Tibial artery (tissue), 4 donors: Measurements from ENCODE around the gene SNN.

Source experiments
- DNase-seq, 2 donors: peaks; one replicate each; pipeline ENCODE4 v3.0.0-alpha.2; 2019
- H3K27ac ChIP-seq, 2 donors: fragments of 200-600 bp; sonication (generic) in 1 of 2; 1 replicate in 1 of 2; 2 replicates in 1 of 2; pipeline ENCODE4 v1.5.1; 2018 to 2019; ENCODE audit warnings: mild to moderate bottlenecking in 1 of 2
- H3K27me3 ChIP-seq, 2 donors: fragments of 200-600 bp; sonication (generic) in 1 of 2; one replicate each; pipeline versions ENCODE4 v1.5.1 to v1.6.0; 2016 to 2019
- H3K36me3 ChIP-seq, 3 donors: fragments of 200-600 bp; sonication (generic) in 2 of 3; one replicate each; pipeline ENCODE4 v1.5.1; 2016 to 2019; ENCODE audit warnings: mild to moderate bottlenecking in 2 of 3
- H3K4me1 ChIP-seq, 4 donors: fragments of 200-600 bp; sonication (generic) in 2 of 4; 1 replicate in 3 of 4; 2 replicates in 1 of 4; pipeline ENCODE4 v1.5.1; 2016 to 2019
- H3K4me3 ChIP-seq, 2 donors: fragments of 200-600 bp; sonication (generic) in 1 of 2; 1 replicate in 1 of 2; 2 replicates in 1 of 2; pipeline ENCODE4 v1.5.1; 2018 to 2019; ENCODE audit warnings: mild to moderate bottlenecking in 2 of 2
- H3K9me3 ChIP-seq, 3 donors: fragments of 200-600 bp; sonication (generic) in 1 of 3; one replicate each; pipeline ENCODE4 v1.5.1; 2016 to 2019
- intact Hi-C: fragments of 100-400 bp; cut with DNase I; formaldehyde crosslinking; loops from one replicate; pipeline ENCODE4 v1.15.0; 2023; ENCODE audit warnings: low total_unique reads
- TF ChIP-seq, protein P1 (sequence below), 2 experiments: fragments of 200-600 bp in 1 of 2; fragments of 450-650 bp in 1 of 2; IDR thresholded peaks; one replicate each; pipeline ENCODE4 v1.5.1; 2017 to 2019; ENCODE audit warnings: antibody characterized with exemption in 2 of 2, mild to moderate bottlenecking in 1 of 2, moderate library complexity in 1 of 2

Gene SNN

DNA sequence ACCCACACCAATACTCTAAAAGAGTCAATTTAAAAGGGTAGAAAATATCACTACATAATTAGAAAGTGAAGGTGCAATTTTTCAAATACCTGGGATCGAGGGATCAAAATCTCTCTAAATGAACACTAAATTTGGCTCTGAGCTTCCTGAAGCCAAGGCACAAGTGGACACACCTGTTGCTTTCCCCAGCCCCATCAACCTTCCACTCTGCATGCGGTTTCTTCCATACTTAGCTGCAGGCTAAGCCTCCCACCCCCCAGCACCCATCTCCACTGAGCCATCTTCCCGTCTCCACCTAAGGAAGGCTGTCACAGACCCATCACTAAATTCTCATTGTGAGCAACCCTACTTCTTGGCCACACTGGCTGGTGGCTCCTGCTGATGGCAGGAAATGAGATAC, 43.9 kb downstream of the SNN start:
- Histone ChIP-seq H3K4me3 (no peak overlapping the region), H3K36me3 (peaks cover 5 to 63% (median 34%) of the 10 kb centered on the region in 3 donors), H3K27ac (no peak overlapping the region), H3K4me1 (peaks cover 0 to 5% (median 0%) of the 10 kb centered on the region in 4 donors), H3K27me3 (no peaks in the 10 kb centered on the region), H3K9me3 (no peaks in the 10 kb centered on the region)
- no peak for DNase-seq
- TF ChIP-seq, protein P1, sequence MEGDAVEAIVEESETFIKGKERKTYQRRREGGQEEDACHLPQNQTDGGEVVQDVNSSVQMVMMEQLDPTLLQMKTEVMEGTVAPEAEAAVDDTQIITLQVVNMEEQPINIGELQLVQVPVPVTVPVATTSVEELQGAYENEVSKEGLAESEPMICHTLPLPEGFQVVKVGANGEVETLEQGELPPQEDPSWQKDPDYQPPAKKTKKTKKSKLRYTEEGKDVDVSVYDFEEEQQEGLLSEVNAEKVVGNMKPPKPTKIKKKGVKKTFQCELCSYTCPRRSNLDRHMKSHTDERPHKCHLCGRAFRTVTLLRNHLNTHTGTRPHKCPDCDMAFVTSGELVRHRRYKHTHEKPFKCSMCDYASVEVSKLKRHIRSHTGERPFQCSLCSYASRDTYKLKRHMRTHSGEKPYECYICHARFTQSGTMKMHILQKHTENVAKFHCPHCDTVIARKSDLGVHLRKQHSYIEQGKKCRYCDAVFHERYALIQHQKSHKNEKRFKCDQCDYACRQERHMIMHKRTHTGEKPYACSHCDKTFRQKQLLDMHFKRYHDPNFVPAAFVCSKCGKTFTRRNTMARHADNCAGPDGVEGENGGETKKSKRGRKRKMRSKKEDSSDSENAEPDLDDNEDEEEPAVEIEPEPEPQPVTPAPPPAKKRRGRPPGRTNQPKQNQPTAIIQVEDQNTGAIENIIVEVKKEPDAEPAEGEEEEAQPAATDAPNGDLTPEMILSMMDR (IDR thresholded peaks at IDR 0.05) = no peak
- intact Hi-C loops = loop anchor here (5.0 to 10.0 kb wide), 3 partner anchors 67 to 315 kb away; no protein-coding TSS in a partner anchor

DNA sequence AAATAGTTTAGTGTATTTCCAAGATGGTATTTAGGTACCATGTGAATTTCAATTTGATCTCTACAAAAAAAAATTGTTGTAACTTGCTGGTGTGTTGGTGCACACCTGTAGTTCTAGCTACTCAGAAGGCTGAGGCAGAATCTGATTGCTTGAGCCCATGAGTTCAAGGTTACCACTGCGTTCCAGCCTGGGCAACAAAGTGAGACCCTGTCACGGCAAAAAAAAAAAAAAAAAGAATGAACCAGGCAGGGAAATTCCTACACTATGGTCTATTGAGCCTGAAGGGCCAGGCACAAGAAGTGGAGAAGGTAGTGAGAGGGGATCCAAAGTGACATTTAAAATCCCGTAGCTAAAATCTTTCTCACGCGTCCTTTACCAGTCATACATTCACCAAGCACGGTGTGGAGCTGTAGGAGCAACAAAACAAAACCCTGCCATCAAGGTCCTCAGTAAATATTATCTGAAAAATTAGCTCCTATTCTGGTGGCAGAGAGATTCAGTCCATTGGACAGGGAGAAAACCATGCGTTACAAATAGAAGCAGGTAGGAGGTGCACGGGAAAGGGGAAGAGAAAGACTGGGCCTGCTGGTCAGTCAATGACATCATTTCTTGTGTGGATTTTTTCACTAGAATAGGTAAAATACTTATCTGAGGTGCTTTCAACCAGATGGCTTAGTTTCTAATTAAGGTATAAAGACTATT, 47.1 kb downstream of the SNN start:
- H3K36me3 ChIP-seq = peaks cover 12 to 74% (median 32%) of the 10 kb centered on the region in 3 donors
- TF ChIP-seq, protein P1 (IDR thresholded peaks at IDR 0.05) = no peak
- H3K27me3 ChIP-seq = no peaks in the 10 kb centered on the region
- no peak for DNase-seq
- intact Hi-C loops = loop anchor here (10.0 kb wide), 2 partner anchors 71 to 181 kb away; no protein-coding TSS in a partner anchor
- H3K27ac ChIP-seq = no peak overlapping the region
- H3K4me3 ChIP-seq = no peak overlapping the region
- no peaks in the 10 kb centered on the region for H3K9me3 ChIP-seq
- H3K4me1 ChIP-seq = peaks cover 0 to 9% (median 2%) of the 10 kb centered on the region in 4 donors

DNA sequence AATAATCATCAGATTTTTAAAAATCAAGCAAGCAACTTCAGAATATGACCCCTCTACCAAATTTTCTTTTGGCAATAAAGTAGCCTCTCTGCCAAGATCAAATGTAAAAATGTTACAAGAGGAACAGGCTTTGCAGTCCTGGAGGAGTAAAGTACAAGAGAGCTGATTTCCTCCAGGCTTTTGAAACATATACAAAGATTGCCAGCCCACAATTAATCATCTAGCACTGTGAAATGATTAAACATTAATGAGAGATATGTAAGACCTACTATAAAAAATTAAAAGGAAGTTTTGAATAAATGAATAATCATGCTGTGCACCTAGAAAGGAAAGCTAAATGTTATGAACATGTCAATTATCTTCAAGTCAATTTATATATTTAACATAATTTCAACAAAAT, 48.1 kb downstream of the SNN start:
- TF ChIP-seq, protein P1 (IDR thresholded peaks at IDR 0.05) = no peak
- H3K9me3 ChIP-seq = no peaks in the 10 kb centered on the region
- H3K27ac ChIP-seq = no peak overlapping the region
- H3K36me3 ChIP-seq = peaks cover 21 to 74% (median 32%) of the 10 kb centered on the region in 3 donors
- H3K4me3 ChIP-seq = no peak overlapping the region
- intact Hi-C loops = loop anchor here (10.0 kb wide), 2 partner anchors 72 to 182 kb away; no protein-coding TSS in a partner anchor
- no peaks in the 10 kb centered on the region for H3K27me3 ChIP-seq
- H3K4me1 ChIP-seq = peaks cover 0 to 9% (median 2%) of the 10 kb centered on the region in 4 donors
- no peak for DNase-seq

DNA sequence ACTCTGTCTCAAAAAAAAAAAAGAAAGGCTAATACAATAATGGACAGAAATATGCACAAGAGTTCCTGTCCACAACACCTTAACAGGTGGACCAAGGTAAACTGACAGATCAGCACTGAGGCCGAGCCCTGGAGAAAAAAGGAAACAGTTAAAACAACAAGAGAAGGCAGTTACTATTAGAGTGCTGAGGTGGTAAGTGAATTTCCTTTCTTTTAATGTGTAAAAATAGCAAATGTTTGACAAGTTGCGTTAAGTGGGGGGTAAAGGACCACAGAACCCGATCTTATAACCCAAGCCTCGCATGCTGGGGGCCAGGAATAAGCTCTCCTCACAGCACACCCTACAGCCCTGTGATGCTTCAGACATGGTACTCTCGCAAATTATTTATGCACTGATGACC, 49.6 kb downstream of the SNN start:
- no peak for DNase-seq
- Histone ChIP-seq H3K4me1 (peaks cover 0 to 9% (median 2%) of the 10 kb centered on the region in 4 donors), H3K36me3 (peaks cover 24 to 66% (median 24%) of the 10 kb centered on the region in 3 donors), H3K27me3 (no peaks in the 10 kb centered on the region), H3K27ac (no peak overlapping the region), H3K4me3 (no peak overlapping the region), H3K9me3 (no peaks in the 10 kb centered on the region)
- TF ChIP-seq, protein P1 (IDR thresholded peaks at IDR 0.05) = no peak
- intact Hi-C loops = loop anchor here (10.0 kb wide), 2 partner anchors 73 to 183 kb away; no protein-coding TSS in a partner anchor

DNA sequence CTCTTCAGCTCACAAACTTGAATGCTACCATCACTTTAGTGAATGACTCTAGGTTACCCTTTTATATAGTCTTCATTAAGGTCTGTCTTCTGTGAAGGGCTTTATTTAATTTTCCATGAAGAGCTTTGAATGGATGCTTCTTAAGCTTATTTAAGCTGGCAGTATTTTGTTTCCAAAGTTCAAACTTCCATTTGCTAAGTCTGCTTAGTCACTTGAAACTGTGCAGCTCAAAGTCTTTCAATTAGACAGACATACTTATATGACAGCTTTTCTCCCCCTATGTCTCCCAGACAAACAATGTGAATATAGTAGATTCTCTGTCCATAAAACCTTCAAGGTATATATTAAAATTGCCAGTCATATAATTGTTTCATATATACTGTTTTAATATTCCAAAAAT, 50.9 kb downstream of the SNN start:
- TF ChIP-seq, protein P1 (IDR thresholded peaks at IDR 0.05) = no peak
- no peak overlapping the region for H3K4me3 ChIP-seq
- H3K4me1 ChIP-seq = peaks cover 0 to 9% (median 2%) of the 10 kb centered on the region in 4 donors
- H3K27me3 ChIP-seq = no peaks in the 10 kb centered on the region
- DNase-seq = no peak
- H3K9me3 ChIP-seq = no peaks in the 10 kb centered on the region
- intact Hi-C loops = loop anchor here (10.0 kb wide), 2 partner anchors 74 to 184 kb away; no protein-coding TSS in a partner anchor
- H3K36me3 ChIP-seq = peaks cover 23 to 66% (median 35%) of the 10 kb centered on the region in 3 donors
- no peak overlapping the region for H3K27ac ChIP-seq
